Neural cell (in vitro differentiated cells): Measurements from ENCODE around the gene KDM2A. TPM values are rescaled to one million over a fixed set of nuclear protein-coding genes. Genes with fewer than 3 reads are reported as not detected.

Experiments
- H2AFZ ChIP-seq: fragments of 200-600, 300-800 bp; sonication (generic), shearing (Covaris generic); 2 replicates; pipeline ENCODE4 v1.6.0; 2014; ENCODE audit warnings: low read depth, mild to moderate bottlenecking, antibody characterized with exemption, low read length, moderate library complexity
- H3F3A ChIP-seq: fragments of 200-600 bp; shearing (Covaris generic); 2 replicates; pipeline ENCODE4 v1.6.1; 2016; ENCODE audit warnings: mild to moderate bottlenecking, moderate library complexity, mixed read lengths, antibody characterized with exemption, low read length; ENCODE audit not compliant: insufficient read depth, poor library complexity, severe bottlenecking
- H3K27ac ChIP-seq: fragments of 200-600, 300-800 bp; sonication (generic), shearing (Covaris generic); 2 replicates; pipeline ENCODE4 v1.5.1; 2014; ENCODE audit warnings: mild to moderate bottlenecking, low read length, moderate library complexity
- H3K27me3 ChIP-seq: fragments of 300-800, 200-600 bp; sonication (generic), shearing (Covaris generic); 2 replicates; pipeline ENCODE4 v1.6.0; 2014; ENCODE audit warnings: mild to moderate bottlenecking, low read depth, low read length, moderate library complexity; ENCODE audit not compliant: insufficient read depth
- H3K36me3 ChIP-seq: fragments of 300-800, 200-600 bp; sonication (generic), shearing (Covaris generic); 2 replicates; pipeline ENCODE4 v1.5.1; 2014; ENCODE audit warnings: mild to moderate bottlenecking, antibody characterized with exemption, low read length, moderate library complexity; ENCODE audit not compliant: insufficient read depth
- H3K4me2 ChIP-seq: fragments of 300-800, 200-600 bp; sonication (generic), shearing (Covaris generic); 2 replicates; pipeline ENCODE4 v1.6.0; 2014; ENCODE audit warnings: mild to moderate bottlenecking, low read length
- H3K4me3 ChIP-seq: fragments of 300-800, 200-600 bp; sonication (generic), shearing (Covaris generic); 2 replicates; pipeline ENCODE4 v1.5.1; 2014; ENCODE audit warnings: mild to moderate bottlenecking, low read length, moderate library complexity
- H3K79me2 ChIP-seq: fragments of 200-600 bp; shearing (Covaris generic); replicated peaks from 2 replicates; pipeline ENCODE4 v1.6.0; 2014; ENCODE audit warnings: mild to moderate bottlenecking, low read length, moderate library complexity; ENCODE audit not compliant: insufficient read depth
- H3K9ac ChIP-seq: fragments of 300-800, 200-600 bp; sonication (generic), shearing (Covaris generic); 2 replicates; pipeline ENCODE4 v1.6.1; 2016; ENCODE audit warnings: mild to moderate bottlenecking, low read length, mixed read lengths
- H3K9me2 ChIP-seq: fragments of 200-600 bp; shearing (Covaris generic); 2 replicates; pipeline ENCODE4 v1.6.1; 2016; ENCODE audit warnings: mild to moderate bottlenecking, low read length, mixed read lengths; ENCODE audit not compliant: insufficient read depth
- H3K9me3 ChIP-seq: fragments of 200-600, 300-800 bp; sonication (generic), shearing (Covaris generic); 2 replicates; pipeline ENCODE4 v1.6.1; 2016; ENCODE audit warnings: mild to moderate bottlenecking, mixed run types, low read length, moderate library complexity, mixed read lengths
- H4K20me1 ChIP-seq: fragments of 200-600 bp; shearing (Covaris generic); 2 replicates; pipeline ENCODE4 v1.6.1; 2016; ENCODE audit warnings: mild to moderate bottlenecking, mixed run types; ENCODE audit not compliant: insufficient read depth
- EP300 ChIP-seq: fragments of 450-650 bp; conservative IDR thresholded peaks from 2 replicates; pipeline ENCODE4 v1.6.1; 2014; ENCODE audit warnings: antibody characterized with exemption, mild to moderate bottlenecking, moderate library complexity; ENCODE audit not compliant: poor library complexity, severe bottlenecking
- EZH2 ChIP-seq: fragments of 200-600, 300-800 bp; shearing (Covaris generic), sonication (generic); IDR thresholded peaks from 2 replicates; pipeline ENCODE4 v1.6.1; 2014; ENCODE audit warnings: antibody characterized with exemption, low read length, borderline replicate concordance, mild to moderate bottlenecking; ENCODE audit not compliant: insufficient read depth, poor library complexity, severe bottlenecking
- MXI1 ChIP-seq: fragments of 450-650 bp; conservative IDR thresholded peaks from 2 replicates; pipeline ENCODE4 v1.6.1; 2014; ENCODE audit warnings: antibody characterized with exemption, mild to moderate bottlenecking; ENCODE audit not compliant: poor library complexity, severe bottlenecking
- POLR2AphosphoS5 ChIP-seq: IDR thresholded peaks from 2 replicates; pipeline ENCODE4 v1.6.1; 2012
- RAD21 ChIP-seq: fragments of 450-650 bp; conservative IDR thresholded peaks from 2 replicates; pipeline ENCODE4 v1.6.1; 2014; ENCODE audit warnings: antibody characterized with exemption, mild to moderate bottlenecking, moderate library complexity
- SMC3 ChIP-seq: fragments of 450-650 bp; conservative IDR thresholded peaks from 2 replicates; pipeline ENCODE4 v1.6.1; 2014; ENCODE audit warnings: antibody characterized with exemption, mild to moderate bottlenecking, moderate library complexity; ENCODE audit not compliant: poor library complexity
- TAF1 ChIP-seq: IDR thresholded peaks from 2 replicates; pipeline ENCODE4 v1.6.1; 2012; ENCODE audit warnings: low read depth
- polyA plus RNA-seq: library from polyadenylated mRNA; depleted of rRNA; stranded (reverse); fragments of >200 nt; gene quantifications from 2 replicates; pipeline ENCODE4 v1.2.3, GENCODE V29; 2014
- TF ChIP-seq, protein P1 (sequence below): fragments of 450-650 bp; IDR thresholded peaks from 2 replicates; pipeline ENCODE4 v1.5.1; 2014; ENCODE audit warnings: antibody characterized with exemption, mild to moderate bottlenecking, moderate library complexity; ENCODE audit not compliant: poor library complexity, severe bottlenecking
- TF ChIP-seq, protein P2 (sequence below): IDR thresholded peaks from 2 replicates; pipeline ENCODE4 v1.6.1; 2012; ENCODE audit warnings: borderline replicate concordance

Gene KDM2A
- polyA plus RNA-seq, 1 donor from 2014 or later = 12.4 TPM

DNA sequence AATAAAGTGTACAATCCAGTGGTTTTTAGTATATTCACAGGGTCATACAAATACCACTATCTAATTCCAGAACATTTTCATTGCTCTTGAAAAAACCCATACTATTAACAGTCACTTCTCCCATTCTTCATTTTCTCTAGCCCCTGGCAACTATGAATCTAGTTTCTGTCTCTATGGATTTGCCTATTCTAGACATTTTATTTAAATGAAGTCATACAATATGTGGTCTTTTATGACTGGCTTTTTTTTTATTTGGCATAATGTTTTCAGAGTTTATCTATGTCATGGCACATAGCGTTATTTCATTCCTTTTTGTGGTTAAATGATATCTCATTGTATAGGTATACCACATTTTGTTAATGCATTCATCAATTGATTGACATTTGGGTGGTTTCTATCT lies 59.4 kb downstream of the KDM2A start:
- H3K4me3 ChIP-seq = no peak overlapping the region
- no peaks in the 10 kb centered on the region for H3K9me2 ChIP-seq
- no peaks in the 10 kb centered on the region for H4K20me1 ChIP-seq
- no peak overlapping the region for H3K9ac ChIP-seq
- H2AFZ ChIP-seq = no peak overlapping the region
- H3K27me3 ChIP-seq = no peaks in the 10 kb centered on the region
- TF ChIP-seq TAF1 (no peak), EP300 (no peak), POLR2AphosphoS5 (no peak), EZH2 (no peak), MXI1 (no peak), RAD21 (no peak), SMC3 (no peak)
- TF ChIP-seq, protein P1, sequence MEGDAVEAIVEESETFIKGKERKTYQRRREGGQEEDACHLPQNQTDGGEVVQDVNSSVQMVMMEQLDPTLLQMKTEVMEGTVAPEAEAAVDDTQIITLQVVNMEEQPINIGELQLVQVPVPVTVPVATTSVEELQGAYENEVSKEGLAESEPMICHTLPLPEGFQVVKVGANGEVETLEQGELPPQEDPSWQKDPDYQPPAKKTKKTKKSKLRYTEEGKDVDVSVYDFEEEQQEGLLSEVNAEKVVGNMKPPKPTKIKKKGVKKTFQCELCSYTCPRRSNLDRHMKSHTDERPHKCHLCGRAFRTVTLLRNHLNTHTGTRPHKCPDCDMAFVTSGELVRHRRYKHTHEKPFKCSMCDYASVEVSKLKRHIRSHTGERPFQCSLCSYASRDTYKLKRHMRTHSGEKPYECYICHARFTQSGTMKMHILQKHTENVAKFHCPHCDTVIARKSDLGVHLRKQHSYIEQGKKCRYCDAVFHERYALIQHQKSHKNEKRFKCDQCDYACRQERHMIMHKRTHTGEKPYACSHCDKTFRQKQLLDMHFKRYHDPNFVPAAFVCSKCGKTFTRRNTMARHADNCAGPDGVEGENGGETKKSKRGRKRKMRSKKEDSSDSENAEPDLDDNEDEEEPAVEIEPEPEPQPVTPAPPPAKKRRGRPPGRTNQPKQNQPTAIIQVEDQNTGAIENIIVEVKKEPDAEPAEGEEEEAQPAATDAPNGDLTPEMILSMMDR = no peak
- TF ChIP-seq, protein P2, sequence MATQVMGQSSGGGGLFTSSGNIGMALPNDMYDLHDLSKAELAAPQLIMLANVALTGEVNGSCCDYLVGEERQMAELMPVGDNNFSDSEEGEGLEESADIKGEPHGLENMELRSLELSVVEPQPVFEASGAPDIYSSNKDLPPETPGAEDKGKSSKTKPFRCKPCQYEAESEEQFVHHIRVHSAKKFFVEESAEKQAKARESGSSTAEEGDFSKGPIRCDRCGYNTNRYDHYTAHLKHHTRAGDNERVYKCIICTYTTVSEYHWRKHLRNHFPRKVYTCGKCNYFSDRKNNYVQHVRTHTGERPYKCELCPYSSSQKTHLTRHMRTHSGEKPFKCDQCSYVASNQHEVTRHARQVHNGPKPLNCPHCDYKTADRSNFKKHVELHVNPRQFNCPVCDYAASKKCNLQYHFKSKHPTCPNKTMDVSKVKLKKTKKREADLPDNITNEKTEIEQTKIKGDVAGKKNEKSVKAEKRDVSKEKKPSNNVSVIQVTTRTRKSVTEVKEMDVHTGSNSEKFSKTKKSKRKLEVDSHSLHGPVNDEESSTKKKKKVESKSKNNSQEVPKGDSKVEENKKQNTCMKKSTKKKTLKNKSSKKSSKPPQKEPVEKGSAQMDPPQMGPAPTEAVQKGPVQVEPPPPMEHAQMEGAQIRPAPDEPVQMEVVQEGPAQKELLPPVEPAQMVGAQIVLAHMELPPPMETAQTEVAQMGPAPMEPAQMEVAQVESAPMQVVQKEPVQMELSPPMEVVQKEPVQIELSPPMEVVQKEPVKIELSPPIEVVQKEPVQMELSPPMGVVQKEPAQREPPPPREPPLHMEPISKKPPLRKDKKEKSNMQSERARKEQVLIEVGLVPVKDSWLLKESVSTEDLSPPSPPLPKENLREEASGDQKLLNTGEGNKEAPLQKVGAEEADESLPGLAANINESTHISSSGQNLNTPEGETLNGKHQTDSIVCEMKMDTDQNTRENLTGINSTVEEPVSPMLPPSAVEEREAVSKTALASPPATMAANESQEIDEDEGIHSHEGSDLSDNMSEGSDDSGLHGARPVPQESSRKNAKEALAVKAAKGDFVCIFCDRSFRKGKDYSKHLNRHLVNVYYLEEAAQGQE = no peak
- no peaks in the 10 kb centered on the region for H3F3A ChIP-seq
- H3K36me3 ChIP-seq = no peaks in the 10 kb centered on the region
- no peaks in the 10 kb centered on the region for H3K9me3 ChIP-seq
- peaks cover 30% of the 10 kb centered on the region for H3K79me2 ChIP-seq
- no peak overlapping the region for H3K27ac ChIP-seq
- H3K4me2 ChIP-seq = no peak overlapping the region

DNA sequence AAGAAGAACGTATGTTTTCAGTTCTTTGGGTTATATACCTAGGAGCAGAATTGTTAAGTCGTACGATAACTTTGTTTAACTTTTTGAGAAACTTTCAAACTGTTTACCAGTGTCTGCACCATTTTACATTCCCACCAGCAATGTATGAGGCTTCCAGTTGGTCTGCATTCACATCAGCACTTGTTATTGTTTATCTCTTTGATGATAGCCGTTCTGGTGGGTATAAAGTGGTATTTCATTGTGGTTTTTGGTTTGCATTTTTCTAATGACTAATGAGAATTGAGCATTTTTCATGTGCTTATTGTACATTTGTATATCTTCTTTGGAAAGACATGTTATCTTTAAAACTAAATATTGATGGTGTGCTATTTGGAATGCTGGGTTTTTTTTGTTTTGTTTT lies 59.8 kb downstream of the KDM2A start:
- Histone ChIP-seq H4K20me1 (no peaks in the 10 kb centered on the region), H3K27me3 (no peaks in the 10 kb centered on the region), H3K79me2 (peaks cover 26% of the 10 kb centered on the region), H3F3A (no peaks in the 10 kb centered on the region), H3K9me3 (no peaks in the 10 kb centered on the region), H3K27ac (no peak overlapping the region), H3K9ac (no peak overlapping the region), H3K4me2 (no peak overlapping the region), H2AFZ (no peak overlapping the region), H3K9me2 (no peaks in the 10 kb centered on the region), H3K36me3 (no peaks in the 10 kb centered on the region), H3K4me3 (no peak overlapping the region)
- no peak for TF ChIP-seq EP300
- TF ChIP-seq SMC3 = no peak
- TF ChIP-seq, protein P1 = no peak
- TF ChIP-seq POLR2AphosphoS5 = no peak
- TF ChIP-seq TAF1 = no peak
- no peak for TF ChIP-seq MXI1
- TF ChIP-seq RAD21 = no peak
- TF ChIP-seq, protein P2 = no peak
- no peak for TF ChIP-seq EZH2
